Measurements from ENCODE around the gene RIT2.

DNA sequence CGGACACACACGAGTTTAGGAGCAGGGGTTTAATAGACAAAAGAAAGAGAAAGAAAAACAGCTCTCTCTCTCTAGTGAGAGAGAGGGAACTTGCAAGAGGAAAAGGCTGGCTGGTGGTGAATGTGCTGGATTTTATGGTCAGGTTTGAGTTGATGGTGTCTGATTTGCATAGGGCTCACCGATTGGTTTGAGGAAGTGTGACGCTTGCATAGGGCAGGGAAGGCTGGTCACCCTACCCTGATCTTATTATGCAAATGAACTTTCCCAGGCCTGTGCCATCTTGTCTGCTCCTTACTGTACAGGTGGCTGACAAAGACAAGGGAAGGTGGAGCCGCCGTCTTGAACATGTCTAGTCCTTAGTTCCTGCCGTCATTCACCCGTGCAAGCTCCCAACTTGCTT, 408.9 kb downstream of the RIT2 start:
- TF ChIP-seq EZH2phosphoT487 (IDR thresholded peaks at IDR 0.05; ENCODE audit: low read depth) = no peak
- no peak for TF ChIP-seq CTCF (IDR thresholded peaks at IDR 0.05; ENCODE audit: low read depth, low read length)

Data from OCI-LY3 (cell line).